ENCODE results near the gene REPS2. TPM values are rescaled to one million over a fixed set of nuclear protein-coding genes. Genes with fewer than 3 reads are reported as not detected.

REPS2 gene
- polyA plus RNA-seq, 4 donors: 11.5 to 20.5 (median 18.0) TPM

GRCh38 chrX:17187136-17187756 is 240.8 kb downstream of the REPS2 start:
- DNase-seq (ENCODE audit: low read depth in 4 of 4, low spot score in 2 of 4): no peak

- no peak for DNase-seq (ENCODE audit: low read depth in 4 of 4, low spot score in 2 of 4)
Measured at GRCh38 chrX:17192106-17192505, 245.6 kb downstream of the REPS2 start.

Other genes with a start within 250 kb of the REPS2 start
- gene CTPS2, start 234.0 kb upstream of the REPS2 start, polyA plus RNA-seq (ENCODE audit: insufficient read length in 4 of 4): 10 to 100 TPM; 32.8 to 49.6 (median 40.0) TPM
- 10 to 100 TPM; 29.0 to 37.0 (median 31.2) TPM for gene SYAP1, start 227.0 kb upstream of the REPS2 start, polyA plus RNA-seq (ENCODE audit: insufficient read length in 4 of 4)
- gene TXLNG, start 160.2 kb upstream of the REPS2 start, polyA plus RNA-seq (ENCODE audit: insufficient read length in 4 of 4): 10 to 100 TPM; 12.5 to 18.8 (median 16.4) TPM
- gene RBBP7, start 76.3 kb upstream of the REPS2 start, polyA plus RNA-seq (ENCODE audit: insufficient read length in 4 of 4): 100 to 1,000 TPM; 189 to 228 (median 211) TPM

All from left renal cortex interstitium (tissue), 4 donors.